DND-41 (cell line): ENCODE measurements around the gene SYCP1.

Experiments
- EZH2 ChIP-seq: IDR thresholded peaks from 3 replicates; pipeline ENCODE4 v1.6.1; 2012; ENCODE audit warnings: borderline replicate concordance, low read depth, mild to moderate bottlenecking, moderate library complexity, low read length, inconsistent platforms; ENCODE audit not compliant: severe bottlenecking
- TF ChIP-seq, protein P1 (sequence below): IDR thresholded peaks from 2 replicates; pipeline ENCODE4 v1.5.1; 2012; ENCODE audit warnings: borderline replicate concordance, low read length, moderate library complexity, mild to moderate bottlenecking; ENCODE audit not compliant: poor library complexity, severe bottlenecking; ENCODE audit errors: extremely low read depth

DNA sequence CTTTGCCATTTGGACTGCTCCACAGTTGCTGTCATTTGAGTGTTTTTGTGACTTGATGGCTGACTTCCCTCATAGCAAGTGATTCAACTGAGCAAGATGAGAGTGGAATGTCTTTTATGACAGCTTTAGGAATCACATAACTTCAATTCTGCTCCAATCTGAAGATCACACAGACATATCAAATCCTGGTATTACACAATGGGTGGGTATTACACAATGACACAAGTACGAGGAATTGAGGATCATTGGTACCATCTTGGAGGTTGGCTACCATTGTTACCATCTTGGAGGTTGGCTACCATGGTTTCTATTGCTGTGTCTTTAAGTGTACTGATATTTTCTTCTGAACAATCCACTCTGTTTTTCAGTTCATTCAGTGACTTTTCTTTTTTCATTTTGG, 166.5 kb downstream of the SYCP1 start:
- TF ChIP-seq, protein P1, sequence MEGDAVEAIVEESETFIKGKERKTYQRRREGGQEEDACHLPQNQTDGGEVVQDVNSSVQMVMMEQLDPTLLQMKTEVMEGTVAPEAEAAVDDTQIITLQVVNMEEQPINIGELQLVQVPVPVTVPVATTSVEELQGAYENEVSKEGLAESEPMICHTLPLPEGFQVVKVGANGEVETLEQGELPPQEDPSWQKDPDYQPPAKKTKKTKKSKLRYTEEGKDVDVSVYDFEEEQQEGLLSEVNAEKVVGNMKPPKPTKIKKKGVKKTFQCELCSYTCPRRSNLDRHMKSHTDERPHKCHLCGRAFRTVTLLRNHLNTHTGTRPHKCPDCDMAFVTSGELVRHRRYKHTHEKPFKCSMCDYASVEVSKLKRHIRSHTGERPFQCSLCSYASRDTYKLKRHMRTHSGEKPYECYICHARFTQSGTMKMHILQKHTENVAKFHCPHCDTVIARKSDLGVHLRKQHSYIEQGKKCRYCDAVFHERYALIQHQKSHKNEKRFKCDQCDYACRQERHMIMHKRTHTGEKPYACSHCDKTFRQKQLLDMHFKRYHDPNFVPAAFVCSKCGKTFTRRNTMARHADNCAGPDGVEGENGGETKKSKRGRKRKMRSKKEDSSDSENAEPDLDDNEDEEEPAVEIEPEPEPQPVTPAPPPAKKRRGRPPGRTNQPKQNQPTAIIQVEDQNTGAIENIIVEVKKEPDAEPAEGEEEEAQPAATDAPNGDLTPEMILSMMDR: no peak
- TF ChIP-seq EZH2: no peak
